Lower leg skin (tissue), 4 donors: ENCODE data around the gene CDCA7. TPM values are rescaled to one million over a fixed set of nuclear protein-coding genes. Genes with fewer than 3 reads are reported as not detected.

ENCODE experiments used
- DNase-seq, 2 donors: peaks; one replicate each; pipeline ENCODE4 v3.0.0-alpha.2; 2019; ENCODE audit warnings: low spot score in 2 of 2
- H3K4me3 ChIP-seq: fragments of 200-600 bp; sonication (generic); 2 replicates; pipeline ENCODE4 v1.5.1; 2017; ENCODE audit warnings: mild to moderate bottlenecking, low read depth; ENCODE audit not compliant: poor library complexity, severe bottlenecking
- POLR2A ChIP-seq, 2 donors: fragments of 450-650 bp; IDR thresholded peaks; one replicate each; pipeline ENCODE4 v1.6.1; 2016 to 2017; ENCODE audit warnings: antibody characterized with exemption in 2 of 2, mild to moderate bottlenecking in 1 of 2, moderate library complexity in 1 of 2
- WGBS, 2 donors: methylation state at CpG; one replicate each; pipeline ENCODE4 v1.1.5; 2018; 5-methylcytosine and 5-hydroxymethylcytosine counted together
- intact Hi-C: fragments of 100-400 bp; cut with DNase I; formaldehyde crosslinking; loops from one replicate; pipeline ENCODE4 v1.15.0; 2023; ENCODE audit warnings: low total_unique reads
- total RNA-seq, 4 donors: library from RNA; depleted of rRNA; stranded (reverse); fragments of >200 nt; gene quantifications; one replicate each; pipeline ENCODE4 v1.1.0, GENCODE V29; 2016
- TF ChIP-seq, protein P1 (sequence below), 3 donors: fragments of 450-650 bp; IDR thresholded peaks; one replicate each; pipeline ENCODE4 v1.5.1; 2016; ENCODE audit warnings: antibody characterized with exemption in 3 of 3, mild to moderate bottlenecking in 3 of 3, moderate library complexity in 2 of 3

Gene CDCA7
- total RNA-seq, 4 donors from 2014 or later = 5.4 to 6.6 (median 5.7) TPM

DNA sequence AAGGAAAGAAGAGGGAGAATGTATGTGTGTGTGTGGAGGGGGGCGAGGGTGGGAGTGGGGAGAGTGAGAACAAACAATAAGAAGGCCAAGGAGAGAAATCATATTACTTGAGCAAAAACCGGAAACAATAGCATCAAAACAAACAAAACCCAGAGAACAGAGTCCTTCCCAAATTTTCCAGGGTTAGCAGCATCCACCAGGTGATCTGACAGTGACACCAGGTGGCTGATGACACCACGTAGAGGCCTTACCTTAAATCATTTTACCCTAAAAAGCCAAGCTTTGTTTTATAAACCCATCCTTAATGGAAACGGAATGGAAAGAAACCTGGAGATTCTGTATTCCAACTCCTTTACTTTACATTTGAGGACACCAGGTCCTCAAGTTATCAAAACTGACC, 42.9 kb downstream of the CDCA7 start:
- H3K4me3 ChIP-seq = no peak overlapping the region
- TF ChIP-seq POLR2A (IDR thresholded peaks at IDR 0.05) = no peak
- TF ChIP-seq, protein P1, sequence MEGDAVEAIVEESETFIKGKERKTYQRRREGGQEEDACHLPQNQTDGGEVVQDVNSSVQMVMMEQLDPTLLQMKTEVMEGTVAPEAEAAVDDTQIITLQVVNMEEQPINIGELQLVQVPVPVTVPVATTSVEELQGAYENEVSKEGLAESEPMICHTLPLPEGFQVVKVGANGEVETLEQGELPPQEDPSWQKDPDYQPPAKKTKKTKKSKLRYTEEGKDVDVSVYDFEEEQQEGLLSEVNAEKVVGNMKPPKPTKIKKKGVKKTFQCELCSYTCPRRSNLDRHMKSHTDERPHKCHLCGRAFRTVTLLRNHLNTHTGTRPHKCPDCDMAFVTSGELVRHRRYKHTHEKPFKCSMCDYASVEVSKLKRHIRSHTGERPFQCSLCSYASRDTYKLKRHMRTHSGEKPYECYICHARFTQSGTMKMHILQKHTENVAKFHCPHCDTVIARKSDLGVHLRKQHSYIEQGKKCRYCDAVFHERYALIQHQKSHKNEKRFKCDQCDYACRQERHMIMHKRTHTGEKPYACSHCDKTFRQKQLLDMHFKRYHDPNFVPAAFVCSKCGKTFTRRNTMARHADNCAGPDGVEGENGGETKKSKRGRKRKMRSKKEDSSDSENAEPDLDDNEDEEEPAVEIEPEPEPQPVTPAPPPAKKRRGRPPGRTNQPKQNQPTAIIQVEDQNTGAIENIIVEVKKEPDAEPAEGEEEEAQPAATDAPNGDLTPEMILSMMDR (IDR thresholded peaks at IDR 0.05) = no peak
- 78% methylated on average over 4 of the region's 4 CpGs for WGBS, 2 donors
- no peak for DNase-seq
- intact Hi-C loops = no loop called here

DNA sequence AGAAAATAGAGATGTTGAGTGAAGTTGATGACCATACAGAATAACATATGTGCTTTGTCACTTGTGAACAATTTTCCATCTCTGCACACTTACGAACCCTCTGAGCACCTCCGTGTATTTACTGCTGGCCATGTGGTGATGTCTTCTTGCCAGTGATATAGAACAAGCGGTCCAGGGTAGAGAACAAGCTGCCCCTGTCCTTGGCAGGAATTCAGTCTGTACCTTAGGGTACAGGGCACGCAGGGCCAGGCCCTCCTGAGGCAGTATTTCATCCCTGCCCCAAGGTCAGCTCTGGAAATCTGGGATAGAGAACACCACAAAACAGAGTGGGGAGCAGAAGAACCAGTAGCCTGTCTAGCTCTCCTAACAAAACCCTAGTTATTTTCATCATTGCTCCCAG, 44.6 kb downstream of the CDCA7 start:
- intact Hi-C loops = no loop called here
- no peak for DNase-seq
- WGBS, 2 donors = 90 to 93% methylated on average over 4 of the region's 4 CpGs
- H3K4me3 ChIP-seq = no peak overlapping the region
- TF ChIP-seq POLR2A (IDR thresholded peaks at IDR 0.05) = no peak
- TF ChIP-seq, protein P1 (IDR thresholded peaks at IDR 0.05) = no peak

DNA sequence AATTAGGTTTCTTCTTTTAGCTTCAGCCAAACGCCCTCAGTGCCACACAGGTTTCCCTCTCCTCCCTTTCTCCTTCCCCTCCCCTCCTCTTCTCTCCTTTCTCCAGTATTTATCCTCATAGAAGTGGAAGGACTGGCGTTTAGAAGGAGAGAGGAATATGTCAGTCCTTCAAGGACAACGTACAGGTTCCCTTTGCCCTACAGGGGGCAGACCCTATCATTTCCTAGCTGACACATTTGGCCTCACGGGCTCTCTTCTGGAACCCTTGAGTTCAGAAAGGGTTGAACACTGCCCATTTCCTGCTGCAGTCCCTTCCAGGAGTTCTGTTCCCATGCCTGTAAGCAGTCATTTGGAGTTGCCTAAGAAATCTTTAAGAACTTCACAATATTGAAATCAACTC, 46.1 kb downstream of the CDCA7 start:
- no peak for DNase-seq
- intact Hi-C loops = loop anchor here (5.0 kb wide), 1 partner anchor 942 kb away; no protein-coding TSS in a partner anchor
- WGBS, 2 donors = 39 to 50% methylated on average over 4 of the region's 4 CpGs
- TF ChIP-seq, protein P1 (IDR thresholded peaks at IDR 0.05) = no peak
- TF ChIP-seq POLR2A (IDR thresholded peaks at IDR 0.05) = no peak
- no peak overlapping the region for H3K4me3 ChIP-seq

DNA sequence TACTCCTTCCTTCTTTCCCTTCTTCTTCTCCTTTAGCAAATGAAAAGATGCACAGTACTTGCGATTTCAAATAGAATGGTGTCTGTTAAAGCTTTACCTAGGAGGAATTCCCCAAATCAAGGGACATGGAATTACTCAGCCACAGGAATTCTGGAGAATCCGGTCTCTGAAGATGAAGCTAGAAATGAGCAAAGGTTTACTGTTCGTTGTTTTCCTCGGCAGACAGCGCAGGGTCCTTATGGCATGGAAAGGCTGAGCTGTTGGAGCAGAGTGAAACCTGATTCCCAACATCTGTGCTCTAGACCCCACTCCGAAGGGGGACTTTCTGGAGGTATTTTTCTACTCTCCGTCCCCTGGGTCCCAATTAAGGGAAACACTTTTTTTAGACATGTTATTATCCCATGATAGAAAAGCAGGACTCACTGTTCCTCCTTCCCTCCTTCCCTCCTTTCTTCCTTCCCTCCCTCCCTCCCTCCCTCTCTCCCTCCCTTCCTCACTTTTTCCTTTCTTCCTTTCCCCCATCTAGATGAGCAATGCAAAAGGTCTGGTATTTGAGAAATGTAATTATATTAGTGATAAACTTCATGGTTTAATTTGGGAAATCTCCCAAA, 47.1 kb downstream of the CDCA7 start:
- intact Hi-C loops = loop anchor here (5.0 kb wide), 1 partner anchor 940 kb away; no protein-coding TSS in a partner anchor
- H3K4me3 ChIP-seq = no peak overlapping the region
- DNase-seq = no peak
- TF ChIP-seq POLR2A (IDR thresholded peaks at IDR 0.05) = no peak
- TF ChIP-seq, protein P1 (IDR thresholded peaks at IDR 0.05) = no peak
- 8 to 13% methylated on average over 7 of the region's 7 CpGs for WGBS, 2 donors

DNA sequence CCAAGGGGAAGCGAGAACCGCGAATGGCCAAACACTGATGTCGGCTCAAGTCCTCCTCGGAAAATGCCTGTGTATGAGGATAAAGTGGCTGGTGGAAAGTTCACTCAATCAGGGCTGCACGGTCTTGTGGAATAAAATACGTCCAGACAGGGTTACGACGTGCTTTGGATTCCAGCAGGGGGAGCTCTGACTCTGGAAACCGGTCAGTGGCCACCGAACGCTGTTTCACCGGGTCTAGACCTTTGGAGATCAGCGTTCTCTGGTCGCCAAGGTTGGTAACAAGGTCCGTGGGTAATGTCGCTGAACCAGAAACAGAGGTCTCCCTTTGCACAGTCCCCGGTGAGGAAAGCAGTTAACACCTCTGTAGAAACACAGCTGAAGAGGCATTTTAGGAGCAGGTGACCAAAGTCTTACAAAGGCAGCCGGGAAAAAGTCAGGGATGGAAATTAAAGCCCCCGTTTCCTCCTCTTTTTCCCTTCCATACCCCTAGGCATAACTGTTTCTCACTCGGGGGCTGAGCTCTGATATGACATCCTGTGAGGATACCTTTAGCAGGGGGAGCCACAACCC, 47.8 kb downstream of the CDCA7 start:
- intact Hi-C loops = loop anchor here (5.0 kb wide), 1 partner anchor 940 kb away; no protein-coding TSS in a partner anchor
- no peak overlapping the region for H3K4me3 ChIP-seq
- WGBS, 2 donors = 3 to 5% methylated on average over 21 of the region's 21 CpGs
- no peak for TF ChIP-seq POLR2A (IDR thresholded peaks at IDR 0.05)
- TF ChIP-seq, protein P1 (IDR thresholded peaks at IDR 0.05) = peak in 1 of 3 donors; percentile 75
- DNase-seq = peak; percentile 73 to 92
